Measurements from ENCODE around the gene GATM.

- no peak for TF ChIP-seq CTCF (conservative IDR thresholded peaks at IDR 0.05; ENCODE audit: low read depth, low read length)
- no peak for TF ChIP-seq EZH2 (IDR thresholded peaks at IDR 0.05; ENCODE audit: borderline replicate concordance, low read depth, low read length, poor library complexity, severe bottlenecking)
Measured at GRCh38 chr15:45378913-45379262, 544 bp upstream of the GATM start.
